SH-SY5Y (cell line): ENCODE data around the gene GXYLT1.

Experiments used
- GATA2 ChIP-seq: IDR thresholded peaks from 2 replicates; pipeline ENCODE4 v1.6.1; 2011; ENCODE audit warnings: mild to moderate bottlenecking, low read depth, low read length
- GATA3 ChIP-seq: IDR thresholded peaks from 2 replicates; pipeline ENCODE4 v1.6.1; 2011; ENCODE audit warnings: low read depth, mild to moderate bottlenecking, low read length, moderate library complexity

GRCh38 chr12:42192686-42193085 lies 48.0 kb upstream of the GXYLT1 start:
- no peak for TF ChIP-seq GATA2
- no peak for TF ChIP-seq GATA3
